HG03469 (cell line): Measurements from ENCODE around the gene KPNA6.

Experiments
- ATAC-seq: cut with Tn5 transposase; IDR thresholded peaks from one replicate; pipeline ENCODE4 v1.9.1; 2021; ENCODE audit warnings: mild to moderate bottlenecking, moderate library complexity, moderate number of reproducible peaks; ENCODE audit not compliant: unreplicated experiment

The KPNA6 gene

GRCh38 chr1:32186077-32186476 lies 78.2 kb downstream of the KPNA6 start:
- no peak for ATAC-seq

GRCh38 chr1:32186491-32186890 lies 78.6 kb downstream of the KPNA6 start:
- no peak for ATAC-seq

- ATAC-seq, result no peak
Observed at GRCh38 chr1:32187850-32188249, 80.0 kb downstream of the KPNA6 start.

GRCh38 chr1:32192220-32192948 lies 84.5 kb downstream of the KPNA6 start:
- ATAC-seq, result no peak

- ATAC-seq, result no peak
Observed at GRCh38 chr1:32194984-32195383, 87.1 kb downstream of the KPNA6 start.

GRCh38 chr1:32195531-32195930 lies 87.7 kb downstream of the KPNA6 start:
- ATAC-seq, result no peak

GRCh38 chr1:32195972-32196823 lies 88.3 kb downstream of the KPNA6 start:
- no peak for ATAC-seq

GRCh38 chr1:32197074-32197473 lies 89.2 kb downstream of the KPNA6 start:
- no peak for ATAC-seq

GRCh38 chr1:32197837-32198236 lies 90.0 kb downstream of the KPNA6 start:
- no peak for ATAC-seq

GRCh38 chr1:32198237-32199042 lies 90.6 kb downstream of the KPNA6 start:
- ATAC-seq, result no peak

GRCh38 chr1:32199043-32199716 lies 91.3 kb downstream of the KPNA6 start:
- no peak for ATAC-seq

GRCh38 chr1:32199717-32200072 lies 91.8 kb downstream of the KPNA6 start:
- ATAC-seq, result no peak

GRCh38 chr1:32200226-32201010 lies 92.6 kb downstream of the KPNA6 start, which contains the start of gene CCDC28B:
Gene CCDC28B, plus strand, starts transcription at chr1:32200595. Its CDS starts 1,341 bp downstream, at chr1:32201936.
- no peak for ATAC-seq

GRCh38 chr1:32201011-32201855 lies 93.4 kb downstream of the KPNA6 start:
- ATAC-seq, result no peak

- no peak for ATAC-seq
Observed at GRCh38 chr1:32204943-32205361, 97.1 kb downstream of the KPNA6 start.

GRCh38 chr1:32205401-32206370 lies 97.8 kb downstream of the KPNA6 start, which contains the start of gene IQCC:
Gene IQCC, plus strand, starts transcription at chr1:32205671. Its CDS starts 11 bp downstream, at chr1:32205682.
- ATAC-seq, result no peak

GRCh38 chr1:32208469-32208868 lies 100.6 kb downstream of the KPNA6 start:
- no peak for ATAC-seq

GRCh38 chr1:32208891-32209328 lies 101.1 kb downstream of the KPNA6 start, which contains the start of gene DCDC2B:
Gene DCDC2B, plus strand, starts transcription at chr1:32209089. Its CDS starts 5 bp downstream, at chr1:32209094.
- no peak for ATAC-seq
